ENCODE measurements around the gene AIP.
"Not testable (repeated sequence)": the region's sequence is repeated elsewhere in the genome, so short reads cannot be mapped to it uniquely, and the experiment has no call there.

AIP gene

GRCh38 chr11:67507242-67507863, 24.5 kb downstream of the AIP start:
- DNase-seq (ENCODE audit: low read depth), result no peak

- DNase-seq (ENCODE audit: low read depth), result peak; percentile 98
Measured at GRCh38 chr11:67507864-67508485, 25.1 kb downstream of the AIP start, which contains the start of gene CDK2AP2. Gene CDK2AP2, minus strand, starts transcription at chr11:67508162. Its CDS starts 80 bp downstream, at chr11:67508082.

GRCh38 chr11:67508486-67509121, 25.8 kb downstream of the AIP start:
- peak; percentile 90 for DNase-seq (ENCODE audit: low read depth)

DNA sequence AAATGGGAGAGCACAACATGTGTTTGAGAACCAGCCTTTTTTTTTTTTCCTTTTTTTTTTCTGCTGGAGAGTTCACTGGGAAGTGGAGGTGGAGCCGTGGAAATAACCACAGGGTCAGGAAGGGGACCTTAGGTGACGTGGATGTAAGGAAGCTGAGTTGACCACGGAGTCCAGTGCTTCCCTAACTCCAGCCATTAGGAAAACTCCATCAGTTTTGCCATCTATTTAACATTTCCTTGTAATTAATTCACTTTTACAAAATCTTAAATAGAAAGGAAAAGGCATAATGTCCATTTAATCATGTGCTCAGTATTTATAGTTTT, 27.2 kb downstream of the AIP start:
- DNase-seq (ENCODE audit: low read depth), result no peak

DNA sequence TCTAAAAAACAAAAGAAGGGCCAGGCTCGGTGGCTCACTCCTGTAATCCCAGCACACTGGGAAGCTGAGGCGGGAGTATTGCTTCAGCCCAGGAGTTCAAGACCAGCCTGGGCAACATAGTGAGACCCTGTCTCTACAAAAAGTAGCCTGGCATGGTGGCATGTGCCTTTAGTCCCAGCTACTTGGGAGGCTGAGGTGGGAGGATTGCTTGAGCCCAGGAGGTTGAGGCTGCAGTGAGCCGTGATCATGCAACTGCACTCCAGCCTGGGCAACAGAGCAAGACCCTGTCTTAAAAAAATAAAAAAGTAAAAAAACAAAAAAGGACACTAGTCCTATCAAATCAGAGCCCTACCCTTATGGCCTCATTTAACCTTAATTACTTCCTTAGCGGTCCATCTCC, 28.7 kb downstream of the AIP start:
- not testable (repeated sequence) for DNase-seq (ENCODE audit: low read depth)

- DNase-seq (ENCODE audit: low read depth), result no peak
Measured at GRCh38 chr11:67514116-67514515, 31.3 kb downstream of the AIP start.

DNA sequence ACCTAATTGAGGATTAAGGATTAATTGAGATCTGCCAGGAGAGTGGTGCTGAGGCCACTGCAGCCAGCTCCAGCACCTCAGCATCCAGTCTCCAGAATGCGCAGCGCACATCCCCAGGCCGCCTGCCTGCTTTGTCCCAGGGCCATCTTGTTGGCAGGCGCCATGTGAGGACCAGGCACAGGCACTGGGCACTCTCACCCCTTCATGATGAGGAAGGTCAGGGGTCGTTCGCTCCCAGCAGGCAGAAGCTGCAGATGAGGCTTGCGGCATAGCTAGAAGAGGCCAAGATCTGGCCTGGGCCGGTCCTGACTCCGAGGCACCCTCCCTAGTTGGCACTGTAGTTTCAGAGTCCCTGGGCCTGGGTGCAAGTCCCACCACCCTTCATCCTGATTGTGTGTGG, 34.0 kb downstream of the AIP start:
- no peak for DNase-seq (ENCODE audit: low read depth)

- DNase-seq (ENCODE audit: low read depth), result no peak
Measured at GRCh38 chr11:67517784-67518552, 35.1 kb downstream of the AIP start.

GRCh38 chr11:67519726-67520125, 36.9 kb downstream of the AIP start:
- no peak for DNase-seq (ENCODE audit: low read depth)

- no peak for DNase-seq (ENCODE audit: low read depth)
Measured at GRCh38 chr11:67520856-67521824, 38.3 kb downstream of the AIP start.

DNA sequence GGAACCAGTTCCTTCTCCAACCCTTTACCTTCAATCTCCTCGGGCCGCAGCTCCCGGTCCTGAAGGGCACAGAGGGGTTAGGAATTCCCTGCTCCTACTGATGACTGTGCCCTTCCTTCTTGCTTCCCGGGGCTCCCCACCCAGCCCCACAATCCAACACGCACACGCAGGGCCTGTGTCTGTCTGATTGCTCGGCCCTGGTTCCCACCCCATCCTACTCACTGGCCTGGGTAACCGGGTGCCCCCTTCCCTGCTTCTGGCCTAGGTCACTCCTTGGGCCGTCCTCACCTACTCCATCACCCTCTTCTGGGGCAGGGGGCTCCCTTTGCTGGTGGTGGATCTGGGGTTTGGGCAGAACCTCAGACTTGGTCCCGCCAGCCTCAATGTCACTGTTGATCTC, 39.1 kb downstream of the AIP start:
- no peak for DNase-seq (ENCODE audit: low read depth)

- DNase-seq (ENCODE audit: low read depth), result no peak
Measured at GRCh38 chr11:67522338-67522737, 39.5 kb downstream of the AIP start.

- DNase-seq (ENCODE audit: low read depth), result no peak
Measured at GRCh38 chr11:67522844-67523555, 40.2 kb downstream of the AIP start, which contains the start of gene CABP2. Gene CABP2, minus strand, starts transcription at chr11:67523446. Its CDS starts 120 bp downstream, at chr11:67523326.

DNA sequence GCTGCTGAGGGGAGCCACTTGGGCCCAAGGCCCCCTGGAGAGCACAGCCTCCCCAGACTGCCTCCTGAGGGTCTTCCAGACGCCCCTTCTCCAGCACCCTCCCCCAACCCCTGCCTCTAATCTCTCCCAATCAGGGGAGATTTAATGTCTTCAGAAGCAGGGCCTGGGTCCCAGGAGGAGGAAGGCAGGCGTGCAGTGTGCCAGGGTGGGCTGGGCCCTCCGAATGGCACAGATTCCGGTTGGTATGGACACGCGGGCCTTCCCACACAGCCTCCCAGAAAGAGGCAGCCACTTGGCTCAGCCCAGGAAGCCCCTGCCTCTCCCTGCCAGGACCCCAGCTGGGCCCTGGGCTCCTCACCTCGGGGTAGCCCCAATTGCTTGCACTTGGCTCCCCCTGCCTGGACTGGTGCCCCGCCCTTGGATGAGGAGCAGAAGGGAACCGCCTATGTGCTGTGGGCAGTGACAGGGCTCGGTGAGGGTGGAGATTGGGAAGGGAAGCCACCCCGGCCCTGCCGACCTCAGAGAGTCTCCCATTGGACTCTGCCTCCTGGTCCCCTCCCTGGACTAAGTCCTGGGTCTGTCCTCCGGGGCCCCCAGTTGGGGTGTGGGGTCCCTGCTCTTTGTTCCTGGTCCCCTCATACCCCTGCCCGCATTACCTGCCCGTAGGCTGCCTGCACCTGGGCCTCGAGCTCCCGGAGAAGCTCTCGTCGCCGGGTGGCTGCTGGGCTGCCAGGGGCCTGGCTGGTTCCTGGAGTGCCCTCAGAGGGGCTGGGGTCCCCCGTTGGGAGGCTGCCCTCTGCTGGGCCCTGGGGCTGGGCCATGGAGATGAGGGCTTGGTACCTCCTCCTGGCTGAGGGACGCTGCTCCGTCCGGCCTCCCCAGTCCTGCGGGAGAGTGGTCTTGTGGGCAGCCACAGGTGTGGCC, 41.0 kb downstream of the AIP start:
- DNase-seq (ENCODE audit: low read depth), result no peak

DNA sequence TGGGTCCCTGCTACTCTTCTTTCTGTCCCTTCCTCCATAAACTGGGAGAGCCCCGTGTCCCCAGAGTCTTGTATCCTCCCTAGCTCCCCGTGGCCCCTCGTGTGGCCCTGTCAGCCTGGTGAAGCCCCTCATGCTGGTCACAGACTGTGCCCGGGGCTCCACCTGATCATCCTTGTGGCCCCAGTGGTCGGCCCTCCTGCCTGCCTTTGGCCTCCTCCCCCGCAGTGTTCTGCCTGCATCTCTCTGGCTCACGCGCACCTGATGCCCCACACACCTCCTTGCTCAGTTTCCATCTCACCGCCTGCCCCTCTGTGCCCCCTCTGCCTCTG, 41.6 kb downstream of the AIP start:
- no peak for DNase-seq (ENCODE audit: low read depth)

DNA sequence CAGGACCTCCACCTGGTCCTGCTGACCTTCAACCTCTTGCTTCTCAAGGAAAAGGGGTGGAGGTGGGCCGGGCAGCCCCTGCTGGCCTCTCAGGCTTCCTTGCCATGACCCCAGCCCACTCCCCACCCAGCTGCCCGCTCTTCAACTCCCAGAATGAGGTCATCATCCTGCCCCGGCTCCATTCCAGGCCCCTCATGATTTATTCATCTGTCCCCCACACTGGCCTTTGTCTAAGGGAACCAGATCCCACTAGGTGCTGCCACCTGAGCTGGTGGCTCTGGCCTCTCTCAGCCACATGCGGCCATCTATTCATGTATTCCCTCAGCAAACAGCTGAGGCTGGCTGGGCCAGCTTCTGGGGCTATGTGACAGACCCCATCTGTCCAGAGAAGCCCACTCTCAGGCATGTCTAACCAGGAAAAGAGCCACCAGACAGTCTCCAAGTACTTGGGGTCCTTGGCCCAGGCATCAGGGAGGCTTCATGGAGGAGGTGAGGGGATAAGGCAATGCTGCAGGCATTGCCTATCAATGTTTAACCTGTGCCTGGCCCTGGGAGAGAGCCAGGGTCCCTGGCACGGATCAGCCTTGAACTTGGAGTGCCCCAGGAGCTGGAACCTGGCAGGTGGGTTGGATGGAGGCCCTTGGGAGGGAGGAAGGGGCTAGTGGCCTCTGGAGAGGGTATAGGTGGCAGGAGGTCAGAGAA, 42.6 kb downstream of the AIP start:
- no peak for DNase-seq (ENCODE audit: low read depth)

- no peak for DNase-seq (ENCODE audit: low read depth)
Measured at GRCh38 chr11:67528376-67528775, 45.5 kb downstream of the AIP start.

- DNase-seq (ENCODE audit: low read depth), result no peak
Measured at GRCh38 chr11:67530282-67530592, 47.4 kb downstream of the AIP start.

DNA sequence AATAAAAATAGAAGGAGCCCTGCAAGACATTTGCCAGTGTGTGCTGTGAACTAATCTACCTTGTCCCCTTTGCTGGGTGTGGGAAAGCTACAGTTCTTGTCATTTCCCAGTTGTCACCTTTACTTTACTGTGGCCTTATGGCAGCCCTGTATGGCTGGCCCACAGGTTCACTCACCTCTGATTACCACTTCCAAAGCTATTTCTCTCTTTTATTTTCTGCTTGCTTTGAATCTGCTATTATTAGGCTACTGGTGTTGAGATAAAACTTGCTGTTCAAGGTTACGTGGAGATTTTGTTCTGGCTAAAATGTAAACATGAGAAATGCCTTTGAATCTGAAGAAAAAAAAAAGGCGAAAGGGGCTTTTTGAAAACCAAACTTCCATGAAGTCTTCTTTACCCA, 50.1 kb downstream of the AIP start:
- DNase-seq (ENCODE audit: low read depth), result no peak
